ENCODE results near the gene ERC1.

GRCh38 chr12:1466481-1467154 is 475.6 kb downstream of the ERC1 start:
- TF ChIP-seq CTCF (tag by site-specific recombination; IDR thresholded peaks at IDR 0.05), result no peak
- TF ChIP-seq SP3 (tag by site-specific recombination; IDR thresholded peaks at IDR 0.05), result no peak
- TF ChIP-seq ZSCAN5A (tag by site-specific recombination; IDR thresholded peaks at IDR 0.05), result no peak
- no peak for TF ChIP-seq GFI1B (tag by site-specific recombination; IDR thresholded peaks at IDR 0.05)
- no peak for TF ChIP-seq ZBTB10 (tag by site-specific recombination; IDR thresholded peaks at IDR 0.05)
